HG03196 (cell line): ENCODE results near the gene C1orf174.
A peak's percentile ranks its signal among the peaks of the same experiment; 100 is the strongest.

ENCODE experiments used
- ATAC-seq: cut with Tn5 transposase; IDR thresholded peaks from one replicate; pipeline ENCODE4 v1.9.1; 2021; ENCODE audit not compliant: unreplicated experiment

The C1orf174 gene

DNA sequence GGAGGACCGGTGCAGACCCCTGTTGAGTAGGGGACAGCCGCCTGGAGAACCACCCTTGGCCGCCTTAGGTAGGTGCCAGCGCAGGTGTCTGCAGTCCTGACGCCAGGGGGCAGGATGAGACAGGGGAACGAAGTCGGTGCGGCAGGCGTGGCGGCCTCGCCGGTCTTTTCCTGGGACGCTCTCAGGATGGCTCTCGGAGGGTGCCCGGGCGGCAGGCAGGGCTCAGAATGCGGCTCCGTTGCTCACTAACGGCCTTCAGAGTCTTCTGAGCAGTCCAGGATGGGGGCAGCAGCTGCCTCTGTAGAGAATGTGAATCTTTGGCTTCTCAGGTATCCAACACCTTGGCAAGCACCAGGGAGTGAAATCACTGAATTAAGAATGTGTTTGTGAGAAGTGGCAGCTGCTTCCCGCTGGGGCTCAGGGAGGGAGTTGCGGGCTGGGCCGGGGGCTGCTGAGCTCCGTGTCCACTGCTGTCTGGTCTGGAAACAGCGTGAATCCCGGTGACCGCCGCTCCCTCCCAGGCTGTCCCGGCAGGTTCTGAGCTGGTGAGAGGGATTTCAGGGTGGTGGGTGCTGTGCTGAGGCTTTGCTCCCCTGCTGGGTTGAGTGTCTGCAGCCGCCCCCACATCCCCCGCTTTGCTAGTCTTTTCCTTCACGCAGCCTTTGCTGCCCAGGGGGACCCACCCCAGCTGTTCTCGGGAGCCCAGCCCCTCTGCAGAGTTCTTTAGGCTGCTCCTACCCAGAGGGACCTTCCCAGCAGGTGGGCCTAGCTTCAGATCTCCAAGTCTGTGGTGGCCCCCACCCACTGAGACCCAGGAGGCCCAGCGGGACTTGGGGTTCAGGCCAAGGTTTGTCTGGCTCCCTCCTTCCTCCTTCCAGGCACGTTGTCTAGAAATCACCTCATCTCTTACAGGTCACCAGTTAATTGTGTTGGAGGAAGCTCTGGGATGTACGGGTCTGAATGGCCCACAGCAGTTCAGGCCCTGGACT, 11.1 kb upstream of the C1orf174 start:
- no peak for ATAC-seq

GRCh38 chr1:3910049-3910731, 10.1 kb upstream of the C1orf174 start:
- ATAC-seq = no peak

- ATAC-seq = no peak
Measured at GRCh38 chr1:3909615-3910014, 9.5 kb upstream of the C1orf174 start.

DNA sequence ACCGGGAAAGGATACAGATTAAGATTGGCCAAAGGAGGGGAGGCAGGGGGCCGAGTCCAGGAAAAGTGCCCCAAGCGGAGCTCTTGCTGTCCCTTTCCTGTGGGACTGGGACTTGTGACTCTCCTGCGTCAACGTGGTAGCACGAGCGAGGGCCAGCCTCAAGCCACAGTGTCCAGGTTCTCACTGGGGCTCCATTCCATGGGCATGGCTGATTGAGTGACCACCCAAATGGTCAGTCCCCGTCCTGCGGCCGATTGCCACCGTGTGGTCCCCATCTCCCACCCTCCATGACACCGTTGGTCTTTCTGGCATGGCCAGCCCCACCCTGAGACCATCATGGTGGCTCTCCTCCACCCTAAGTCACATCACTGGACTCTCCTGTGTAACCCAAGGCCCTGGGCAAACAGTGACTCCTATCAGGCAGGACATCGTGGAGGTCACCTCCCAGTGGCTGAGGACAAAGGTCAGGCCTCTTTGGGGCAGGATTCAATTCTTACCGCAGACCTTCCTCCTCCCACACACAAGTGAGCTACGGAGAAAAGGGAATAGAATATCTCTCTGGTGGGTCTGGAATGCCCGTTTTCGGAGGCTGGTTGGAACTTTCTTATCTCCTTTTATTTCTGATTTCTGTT, 8.9 kb upstream of the C1orf174 start:
- ATAC-seq = no peak

DNA sequence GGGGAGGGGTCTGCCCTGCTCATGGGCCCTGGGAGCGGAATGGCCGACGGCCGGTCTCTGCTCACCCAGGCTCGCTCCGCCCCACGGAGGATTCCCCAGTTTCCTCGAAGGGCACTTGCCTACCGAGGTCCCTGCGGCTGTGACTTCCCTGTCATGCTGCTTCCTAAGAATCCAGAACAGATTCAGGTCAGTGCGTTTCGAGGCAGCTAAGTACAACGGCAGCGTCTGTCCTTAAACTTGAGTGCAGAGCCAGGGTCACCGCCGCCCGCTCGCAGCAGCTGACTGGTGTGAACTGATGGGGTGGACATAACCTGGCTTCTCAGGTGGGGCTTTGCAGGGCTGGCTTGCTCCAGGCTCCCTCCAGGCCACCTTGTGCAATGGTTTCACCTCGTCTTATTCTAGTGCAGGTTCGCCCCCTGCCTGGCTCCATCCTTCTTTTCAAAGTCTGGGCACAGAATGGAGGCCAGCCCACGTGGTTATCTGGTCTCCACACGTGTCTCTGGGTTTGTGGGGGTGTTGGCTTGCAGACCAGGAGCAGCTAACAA, 7.6 kb upstream of the C1orf174 start:
- no peak for ATAC-seq

DNA sequence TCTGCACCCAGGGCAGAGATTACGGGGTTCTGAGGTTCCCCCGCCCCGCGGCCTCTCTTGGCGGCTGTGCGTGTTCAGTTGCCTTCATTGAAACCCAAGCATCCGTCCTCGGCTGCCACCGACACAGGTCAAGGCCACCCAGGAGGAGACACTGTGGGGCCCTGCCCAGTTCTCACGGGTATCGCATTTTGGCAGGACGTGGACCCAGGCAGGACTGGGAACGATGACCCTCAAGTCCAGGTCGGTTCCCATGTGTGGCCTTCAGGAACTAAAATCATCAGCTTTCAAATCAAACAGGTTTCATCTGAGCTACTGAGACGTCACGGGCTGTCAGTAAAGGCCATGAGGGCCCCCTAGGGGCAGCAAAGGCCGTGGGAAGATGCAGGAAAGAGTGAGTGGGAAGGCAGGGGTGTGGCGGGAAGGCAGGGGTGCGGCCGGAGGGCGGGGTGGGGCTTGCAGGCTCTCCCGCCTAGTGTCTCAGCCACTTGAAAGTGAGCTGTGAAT, 7.0 kb upstream of the C1orf174 start:
- ATAC-seq = no peak

GRCh38 chr1:3906672-3907020, 6.6 kb upstream of the C1orf174 start:
- ATAC-seq = no peak

GRCh38 chr1:3905953-3906671, 6.0 kb upstream of the C1orf174 start:
- ATAC-seq = no peak

DNA sequence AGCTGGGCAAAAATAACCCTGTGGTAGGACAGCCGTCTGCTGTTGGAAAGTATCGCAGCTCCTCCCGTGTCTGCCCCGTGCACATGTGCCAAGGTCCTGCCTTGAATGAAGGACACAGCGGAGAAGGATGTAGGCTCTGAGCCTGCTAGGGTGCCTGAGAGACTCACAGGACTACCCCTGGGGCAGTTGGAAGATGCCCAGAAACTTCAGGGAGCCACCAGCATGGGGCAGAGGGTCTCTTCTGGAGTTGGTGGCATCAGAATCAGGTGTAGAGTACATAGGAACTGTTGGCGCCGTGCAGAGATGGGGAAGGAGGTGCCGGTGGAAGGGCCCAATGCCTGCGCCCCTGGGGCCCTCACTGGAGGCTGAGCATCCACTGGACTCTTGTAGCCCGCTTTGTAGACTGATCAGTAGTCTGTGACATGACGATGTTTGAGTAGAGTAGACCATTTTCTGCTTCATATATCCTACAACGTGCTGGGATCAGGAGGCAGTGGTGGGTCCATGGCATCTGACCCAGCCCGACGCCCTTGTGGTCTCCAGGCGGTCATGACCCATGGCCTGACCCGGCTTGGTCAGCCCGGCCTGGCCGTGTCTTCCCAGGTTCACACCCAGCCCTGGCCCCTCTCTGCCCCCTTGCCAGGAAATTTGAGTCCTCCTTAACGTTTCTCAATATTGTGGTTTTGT, 5.3 kb upstream of the C1orf174 start:
- ATAC-seq = no peak

- no peak for ATAC-seq
Measured at GRCh38 chr1:3904843-3905185, 4.7 kb upstream of the C1orf174 start.

DNA sequence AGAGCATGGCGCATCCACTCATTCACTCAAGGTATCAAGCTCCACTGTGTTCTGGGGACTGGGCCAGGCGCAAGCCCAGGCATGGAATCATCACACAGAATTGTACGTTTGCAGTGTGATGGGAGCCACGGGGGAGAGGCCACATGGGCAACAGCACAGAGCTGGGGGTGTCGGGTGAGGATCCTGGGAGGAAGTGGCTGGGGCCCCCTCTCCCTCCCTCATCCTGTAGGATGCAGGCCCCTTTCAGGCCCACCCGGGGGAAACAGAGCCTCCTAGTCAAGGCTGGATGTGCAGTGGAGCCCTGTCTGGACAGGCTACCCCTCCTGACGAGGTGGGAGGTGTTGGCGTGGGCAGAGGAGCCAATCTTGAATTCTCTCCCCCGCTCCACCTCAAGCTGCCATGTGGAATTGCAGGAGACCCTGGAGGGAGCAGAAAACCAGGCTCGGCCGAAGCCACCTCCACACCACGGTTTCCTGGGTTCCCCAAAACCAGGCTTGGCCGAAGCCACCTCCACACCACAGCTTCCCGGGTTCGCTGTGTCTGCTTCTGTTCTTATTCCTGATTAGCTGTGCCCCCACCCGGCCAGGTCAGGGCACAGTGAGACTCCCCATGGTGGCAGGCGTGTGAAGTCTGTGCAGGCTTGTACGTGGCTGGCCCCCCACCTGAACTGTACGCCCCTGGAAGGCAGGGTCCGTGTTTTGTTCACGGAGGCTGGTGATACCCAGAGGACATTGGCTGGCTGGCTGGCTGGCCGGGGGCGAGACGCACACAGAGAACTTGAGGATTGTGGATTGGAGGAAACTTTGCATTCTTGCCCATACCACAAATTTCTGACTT, 4.2 kb upstream of the C1orf174 start:
- ATAC-seq = no peak

DNA sequence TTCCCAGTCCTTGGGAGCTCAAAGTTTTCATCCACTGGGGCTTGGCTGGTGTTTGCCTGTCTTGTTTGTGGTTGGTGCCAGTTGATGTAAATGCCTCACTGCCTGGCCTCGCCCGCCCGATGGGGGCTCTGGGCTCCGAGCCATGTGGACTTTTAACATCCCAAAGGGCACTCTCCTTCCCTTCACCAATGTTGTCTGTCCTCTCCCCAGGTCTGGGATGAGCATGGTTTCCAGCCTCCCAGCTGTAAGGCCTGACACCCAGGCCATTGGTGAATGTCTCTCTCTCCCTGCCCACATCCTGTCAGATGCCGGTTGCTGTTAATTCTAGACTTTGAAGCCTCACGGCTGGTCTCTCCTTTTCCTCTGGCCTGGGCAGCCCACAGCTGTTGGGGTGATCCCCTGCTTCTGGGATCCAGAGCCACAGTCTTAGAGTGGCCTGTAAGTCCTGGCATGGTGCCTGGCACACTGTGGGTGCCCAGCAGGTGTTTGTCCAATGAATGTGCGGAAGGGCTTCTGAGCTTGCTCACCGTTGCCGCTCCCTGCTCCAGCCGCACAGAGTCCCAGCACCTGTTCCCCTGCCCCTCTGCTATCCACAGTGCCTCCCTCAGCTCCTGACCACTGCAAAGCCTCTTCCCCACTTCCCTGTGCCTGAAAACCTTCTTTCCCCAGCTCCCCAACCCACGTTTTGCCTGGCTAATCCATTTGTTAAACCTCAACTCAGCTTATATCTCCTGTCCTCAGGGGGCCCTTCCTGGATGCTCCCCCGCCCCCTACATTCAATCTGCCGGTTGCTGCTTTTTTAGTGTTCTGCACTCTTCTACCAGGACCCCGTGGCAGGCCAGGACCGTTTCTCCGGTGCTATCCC, 3.3 kb upstream of the C1orf174 start:
- no peak for ATAC-seq

DNA sequence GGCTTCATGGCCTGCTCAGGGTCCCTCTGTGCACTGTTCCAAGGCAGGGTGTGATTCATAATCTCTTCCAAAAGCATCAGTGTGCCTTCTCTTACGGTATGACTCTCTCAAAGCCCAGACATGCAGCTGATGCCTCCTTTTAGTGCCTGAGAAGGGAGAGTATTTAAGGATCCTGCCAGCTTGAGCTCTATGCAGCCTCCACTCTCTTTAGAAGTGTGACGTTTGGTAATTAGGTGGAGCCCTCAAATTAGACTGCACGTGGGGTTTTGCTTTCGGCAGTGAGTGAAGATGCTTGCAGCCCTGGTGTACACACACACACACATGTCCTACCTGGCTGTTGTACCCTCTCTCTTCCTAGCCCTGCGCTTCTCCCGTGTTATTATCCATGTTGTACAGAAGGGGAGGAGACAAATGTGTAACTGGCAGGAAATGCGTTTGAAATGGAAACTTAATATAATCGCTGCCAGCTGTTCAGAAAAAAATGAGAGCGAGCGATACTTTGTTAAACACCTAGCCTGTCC, 2.6 kb upstream of the C1orf174 start:
- ATAC-seq = no peak

DNA sequence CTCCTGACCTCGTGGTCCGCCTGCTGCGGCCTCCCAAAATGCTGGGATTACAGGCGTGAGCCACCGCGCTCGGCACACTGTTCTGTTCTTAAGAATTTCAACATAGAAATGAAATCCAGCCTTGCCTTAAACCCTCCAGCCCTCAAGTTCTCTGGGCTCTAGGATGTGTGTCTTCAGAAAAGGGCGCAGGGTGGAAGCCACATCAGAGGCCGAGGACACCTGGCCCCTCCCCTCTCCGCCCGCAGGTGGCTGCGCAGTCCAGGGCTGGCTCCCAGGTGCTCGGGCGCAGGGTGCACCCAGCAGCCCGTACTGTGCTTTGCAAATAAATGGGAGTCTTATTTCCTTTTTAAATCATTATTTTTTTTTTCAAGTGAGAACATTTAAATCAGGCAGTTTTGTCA, 2.0 kb upstream of the C1orf174 start:
- no peak for ATAC-seq

GRCh38 chr1:3900969-3901529, 977 bp upstream of the C1orf174 start:
- ATAC-seq = peak; percentile 52

GRCh38 chr1:3899754-3900149, 320 bp downstream of the C1orf174 start:
- ATAC-seq = peak; percentile 1

DNA sequence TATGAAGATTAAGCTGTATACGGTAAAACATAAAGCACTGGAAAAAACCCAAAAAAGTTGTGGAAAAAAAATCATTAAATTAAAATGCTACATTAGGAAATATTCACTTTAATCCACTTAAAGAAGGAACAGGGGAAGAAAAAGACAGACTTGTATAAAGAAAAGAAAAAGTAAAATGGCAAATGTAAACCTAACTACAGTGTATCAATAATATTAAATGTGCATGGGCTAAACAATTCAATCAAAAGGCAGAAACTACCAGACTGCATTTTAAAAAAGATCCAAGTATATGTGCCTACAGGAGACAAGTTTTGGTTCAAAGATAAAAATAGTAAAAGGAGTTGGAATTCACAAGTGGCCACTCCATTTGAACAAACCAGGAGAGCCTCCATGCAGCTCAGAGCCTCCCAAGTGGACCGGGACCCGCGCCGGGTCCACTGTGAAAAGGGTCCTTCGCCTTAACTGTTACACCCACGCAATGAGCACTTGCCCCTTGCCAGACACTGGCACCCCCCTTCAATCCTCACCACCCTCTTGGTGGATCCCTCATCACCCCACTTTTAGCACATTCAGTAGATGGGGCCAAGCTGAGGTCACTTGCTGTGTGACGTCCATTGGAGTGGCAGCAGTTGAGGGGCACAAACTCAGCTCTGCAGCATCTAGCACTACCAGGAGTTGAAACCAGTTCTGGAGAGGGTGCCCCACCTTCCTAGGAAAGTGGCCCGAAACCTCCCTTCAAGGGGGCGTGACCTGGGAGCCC, 898 bp downstream of the C1orf174 start:
- ATAC-seq = no peak
